Panc1 (cell line): Measurements from ENCODE around the gene DECR2.

Experiments
- CTCF ChIP-seq: fragments of 450-650 bp; IDR thresholded peaks from 2 replicates; pipeline ENCODE4 v1.5.1; 2017; ENCODE audit warnings: mild to moderate bottlenecking
- POLR2AphosphoS5 ChIP-seq: IDR thresholded peaks from 2 replicates; pipeline ENCODE4 v1.6.1; 2012; ENCODE audit warnings: mild to moderate bottlenecking, low read depth, low read length, moderate library complexity
- TCF7L2 ChIP-seq: IDR thresholded peaks from 2 replicates; pipeline ENCODE4 v1.6.1; 2011; ENCODE audit warnings: mild to moderate bottlenecking, low read depth, low read length, inconsistent platforms

- TF ChIP-seq CTCF: no peak
- no peak for TF ChIP-seq POLR2AphosphoS5
- TF ChIP-seq TCF7L2: no peak
Observed at GRCh38 chr16:389352-389751, 12.3 kb upstream of the DECR2 start.
